ENCODE results near the gene SH3BP5.

- TF ChIP-seq, protein P1, sequence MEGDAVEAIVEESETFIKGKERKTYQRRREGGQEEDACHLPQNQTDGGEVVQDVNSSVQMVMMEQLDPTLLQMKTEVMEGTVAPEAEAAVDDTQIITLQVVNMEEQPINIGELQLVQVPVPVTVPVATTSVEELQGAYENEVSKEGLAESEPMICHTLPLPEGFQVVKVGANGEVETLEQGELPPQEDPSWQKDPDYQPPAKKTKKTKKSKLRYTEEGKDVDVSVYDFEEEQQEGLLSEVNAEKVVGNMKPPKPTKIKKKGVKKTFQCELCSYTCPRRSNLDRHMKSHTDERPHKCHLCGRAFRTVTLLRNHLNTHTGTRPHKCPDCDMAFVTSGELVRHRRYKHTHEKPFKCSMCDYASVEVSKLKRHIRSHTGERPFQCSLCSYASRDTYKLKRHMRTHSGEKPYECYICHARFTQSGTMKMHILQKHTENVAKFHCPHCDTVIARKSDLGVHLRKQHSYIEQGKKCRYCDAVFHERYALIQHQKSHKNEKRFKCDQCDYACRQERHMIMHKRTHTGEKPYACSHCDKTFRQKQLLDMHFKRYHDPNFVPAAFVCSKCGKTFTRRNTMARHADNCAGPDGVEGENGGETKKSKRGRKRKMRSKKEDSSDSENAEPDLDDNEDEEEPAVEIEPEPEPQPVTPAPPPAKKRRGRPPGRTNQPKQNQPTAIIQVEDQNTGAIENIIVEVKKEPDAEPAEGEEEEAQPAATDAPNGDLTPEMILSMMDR (IDR thresholded peaks at IDR 0.05), result no peak
- TF ChIP-seq EP300 (IDR thresholded peaks at IDR 0.05), result no peak
Observed at GRCh38 chr3:15372918-15373317, 40.5 kb upstream of the SH3BP5 start.
